Testis (tissue), 3 donors: ENCODE data around the gene TEKT5. TPM values are rescaled to one million over a fixed set of nuclear protein-coding genes. Genes with fewer than 3 reads are reported as not detected.

ENCODE experiments used
- DNase-seq: peaks from one replicate; pipeline ENCODE4 v3.0.0-alpha.2; 2019
- H3K27ac ChIP-seq, 2 donors: fragments of 200-600 bp; sonication (generic); one replicate each; pipeline ENCODE4 v1.5.1; 2019
- H3K27me3 ChIP-seq: fragments of 200-600 bp; sonication (generic); one replicate; pipeline ENCODE4 v1.5.1; 2019
- H3K36me3 ChIP-seq: fragments of 200-600 bp; sonication (generic); one replicate; pipeline ENCODE4 v1.5.1; 2017; ENCODE audit warnings: low read depth; ENCODE audit errors: missing control alignments
- H3K4me1 ChIP-seq: fragments of 200-600 bp; sonication (generic); one replicate; pipeline ENCODE4 v1.5.1; 2019
- H3K4me3 ChIP-seq, 2 donors: fragments of 200-600 bp; sonication (generic); one replicate each; pipeline ENCODE4 v1.5.1; 2017 to 2019
- H3K9me3 ChIP-seq: fragments of 200-600 bp; sonication (generic); one replicate; pipeline ENCODE4 v1.5.1; 2017
- POLR2A ChIP-seq: fragments of 450-650 bp; IDR thresholded peaks from one replicate; pipeline ENCODE4 v1.6.1; 2017; ENCODE audit warnings: antibody characterized with exemption, mild to moderate bottlenecking, moderate library complexity
- WGBS, 2 donors: methylation state at CpG; one replicate each; pipeline ENCODE4 v1.1.5; 2018; 5-methylcytosine and 5-hydroxymethylcytosine counted together
- intact Hi-C: fragments of 100-400 bp; cut with DNase I; formaldehyde crosslinking; loops from one replicate; pipeline ENCODE4 v1.15.1; 2023; ENCODE audit warnings: low total_unique reads
- polyA plus RNA-seq: library from polyadenylated mRNA; stranded (reverse); fragments of 350-450 nt; fragmentation: Illumina TruSeq; extraction: RNeasy Lipid Tissue Mini Kit (QIAGEN cat#74804); gene quantifications from one replicate; pipeline ENCODE4 v1.2.3, GENCODE V29; 2014; ENCODE audit warnings: low read depth, low replicate concordance; ENCODE audit not compliant: insufficient read depth
- total RNA-seq, 2 donors: library from RNA; depleted of rRNA; stranded (reverse); fragments of >200 nt; gene quantifications; one replicate each; pipeline ENCODE4 v1.2.3, GENCODE V29; 2016
- TF ChIP-seq, protein P1 (sequence below), 3 experiments: fragments of 450-650 bp in 2 of 3; fragments of 200-600 bp in 1 of 3; sonication (generic) in 1 of 3; IDR thresholded peaks; one replicate each; pipeline ENCODE4 v1.5.1; 2016 to 2019; ENCODE audit warnings: antibody characterized with exemption in 3 of 3, mild to moderate bottlenecking in 2 of 3, moderate library complexity in 1 of 3

Gene TEKT5
- total and polyA plus RNA-seq, 3 donors from 2014 or later = 20.7 to 69.1 (median 35.6) TPM

DNA sequence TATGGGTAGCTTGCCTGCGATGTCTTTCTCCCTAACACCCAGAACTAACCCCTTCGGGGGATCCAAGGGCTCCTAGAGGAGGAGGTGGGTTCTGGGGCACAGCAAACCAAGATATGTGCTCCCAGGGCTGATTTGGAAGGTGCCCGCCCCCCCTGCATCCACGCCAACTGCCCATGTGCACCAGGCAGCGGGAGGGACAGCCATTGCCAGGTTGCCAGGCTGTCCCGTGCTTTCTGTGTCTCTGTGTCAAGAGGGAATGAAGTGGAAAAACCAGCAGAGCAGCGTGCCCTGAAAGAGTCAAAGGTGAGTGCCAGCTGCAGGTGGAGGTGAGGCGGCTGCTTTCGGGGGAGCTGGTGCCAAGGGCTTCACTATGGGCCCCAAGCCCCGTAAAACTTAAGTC, 6.4 kb downstream of the TEKT5 start:
- no peaks in the 10 kb centered on the region for H3K36me3 ChIP-seq
- no peak for DNase-seq
- 90 to 94% methylated on average over 10 of the region's 10 CpGs for WGBS, 2 donors
- no peaks in the 10 kb centered on the region for H3K27me3 ChIP-seq
- no peak overlapping the region for H3K4me3 ChIP-seq
- TF ChIP-seq POLR2A = no peak
- TF ChIP-seq, protein P1, sequence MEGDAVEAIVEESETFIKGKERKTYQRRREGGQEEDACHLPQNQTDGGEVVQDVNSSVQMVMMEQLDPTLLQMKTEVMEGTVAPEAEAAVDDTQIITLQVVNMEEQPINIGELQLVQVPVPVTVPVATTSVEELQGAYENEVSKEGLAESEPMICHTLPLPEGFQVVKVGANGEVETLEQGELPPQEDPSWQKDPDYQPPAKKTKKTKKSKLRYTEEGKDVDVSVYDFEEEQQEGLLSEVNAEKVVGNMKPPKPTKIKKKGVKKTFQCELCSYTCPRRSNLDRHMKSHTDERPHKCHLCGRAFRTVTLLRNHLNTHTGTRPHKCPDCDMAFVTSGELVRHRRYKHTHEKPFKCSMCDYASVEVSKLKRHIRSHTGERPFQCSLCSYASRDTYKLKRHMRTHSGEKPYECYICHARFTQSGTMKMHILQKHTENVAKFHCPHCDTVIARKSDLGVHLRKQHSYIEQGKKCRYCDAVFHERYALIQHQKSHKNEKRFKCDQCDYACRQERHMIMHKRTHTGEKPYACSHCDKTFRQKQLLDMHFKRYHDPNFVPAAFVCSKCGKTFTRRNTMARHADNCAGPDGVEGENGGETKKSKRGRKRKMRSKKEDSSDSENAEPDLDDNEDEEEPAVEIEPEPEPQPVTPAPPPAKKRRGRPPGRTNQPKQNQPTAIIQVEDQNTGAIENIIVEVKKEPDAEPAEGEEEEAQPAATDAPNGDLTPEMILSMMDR (IDR thresholded peaks at IDR 0.05) = no peak
- H3K9me3 ChIP-seq = no peaks in the 10 kb centered on the region
- intact Hi-C loops = no loop called here
- no peaks in the 10 kb centered on the region for H3K4me1 ChIP-seq
- no peak overlapping the region for H3K27ac ChIP-seq

DNA sequence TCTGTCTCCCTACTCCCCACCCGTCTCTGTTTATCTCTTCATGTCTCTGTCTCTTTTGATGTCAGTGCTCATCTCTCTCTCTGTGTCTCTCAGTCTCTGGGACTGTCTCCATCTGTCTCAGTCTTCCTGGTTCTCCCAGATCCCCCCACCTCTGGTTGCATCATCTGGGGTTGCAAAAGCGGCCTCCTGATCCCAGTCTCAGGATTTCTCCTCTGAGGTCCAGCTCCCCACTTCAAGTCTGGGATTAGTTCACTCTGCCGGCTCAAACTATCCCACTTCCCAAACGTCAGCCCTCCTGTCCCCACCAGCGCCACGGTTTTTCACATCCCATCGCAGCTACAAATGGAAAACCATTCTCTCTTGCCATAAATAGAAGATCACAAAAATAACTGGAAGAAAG, 9.0 kb downstream of the TEKT5 start:
- H3K4me1 ChIP-seq = no peaks in the 10 kb centered on the region
- intact Hi-C loops = no loop called here
- DNase-seq = no peak
- H3K4me3 ChIP-seq = no peak overlapping the region
- TF ChIP-seq POLR2A = no peak
- TF ChIP-seq, protein P1 (IDR thresholded peaks at IDR 0.05) = no peak
- H3K27me3 ChIP-seq = no peaks in the 10 kb centered on the region
- 77 to 86% methylated on average over 7 of the region's 7 CpGs for WGBS, 2 donors
- no peak overlapping the region for H3K27ac ChIP-seq
- no peaks in the 10 kb centered on the region for H3K9me3 ChIP-seq
- H3K36me3 ChIP-seq = no peaks in the 10 kb centered on the region

DNA sequence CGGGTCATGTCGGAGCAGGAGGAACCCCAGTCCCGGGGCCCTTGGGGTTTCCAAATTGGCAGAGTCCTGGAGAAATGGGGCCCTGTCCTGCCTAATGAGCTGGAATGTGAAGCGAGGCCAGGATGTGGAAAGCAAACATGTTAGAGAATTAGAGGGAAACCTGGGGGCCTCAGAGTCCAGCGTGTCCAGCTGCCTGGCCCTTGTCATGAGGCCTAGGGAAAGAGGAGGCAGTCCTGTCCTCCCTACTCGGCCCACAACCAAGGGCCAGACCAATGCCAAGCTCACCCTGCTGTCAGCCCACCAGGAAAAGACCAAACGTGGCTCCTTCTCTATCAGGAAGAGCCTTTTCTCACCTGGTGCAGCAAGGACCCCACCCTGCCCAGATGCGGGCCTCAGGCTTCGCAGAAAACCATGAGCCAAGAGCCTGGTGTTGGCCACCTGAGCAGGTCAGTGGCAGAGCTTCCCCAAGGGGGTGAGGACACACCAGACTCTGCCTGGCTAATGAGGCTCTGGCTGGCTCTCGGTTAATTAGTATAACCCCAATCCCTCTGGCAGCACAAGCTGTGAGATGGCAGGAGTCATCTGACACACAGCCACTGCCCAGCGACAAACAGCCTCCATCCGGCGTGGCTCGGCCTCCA, 10.1 kb downstream of the TEKT5 start:
- no peak for DNase-seq
- Histone ChIP-seq H3K9me3 (no peaks in the 10 kb centered on the region), H3K4me1 (no peaks in the 10 kb centered on the region), H3K36me3 (no peaks in the 10 kb centered on the region), H3K27me3 (no peaks in the 10 kb centered on the region), H3K4me3 (no peak overlapping the region), H3K27ac (no peak overlapping the region)
- intact Hi-C loops = no loop called here
- 76% methylated on average over 12 to 14 of the region's 14 CpGs for whole genome bisulfite sequencing, 2 donors
- TF ChIP-seq, protein P1 (IDR thresholded peaks at IDR 0.05) = no peak
- no peak for TF ChIP-seq POLR2A

DNA sequence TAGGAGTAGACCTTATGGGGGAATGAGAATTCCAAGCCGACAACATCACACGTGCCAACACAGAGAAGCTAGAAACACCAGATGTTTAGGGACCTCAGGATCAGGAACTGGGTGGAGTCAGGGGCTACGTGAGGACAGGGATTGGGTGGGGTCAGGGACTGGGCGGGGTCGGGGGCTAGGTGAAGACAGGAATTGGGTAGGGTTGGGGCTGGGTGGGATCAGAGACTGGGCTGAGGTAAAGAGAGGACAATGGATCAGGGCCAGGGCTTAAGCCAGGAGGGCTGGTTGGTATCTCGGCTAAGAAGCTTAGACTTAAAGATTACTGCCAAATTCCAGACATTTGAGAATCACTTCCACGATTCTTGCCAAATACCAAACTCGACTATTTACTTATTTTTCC, 11.6 kb downstream of the TEKT5 start:
- no peak for DNase-seq
- intact Hi-C loops = no loop called here
- H3K27ac ChIP-seq = no peak overlapping the region
- no peaks in the 10 kb centered on the region for H3K27me3 ChIP-seq
- WGBS, 2 donors = 58 to 60% methylated on average over 8 of the region's 8 CpGs
- no peaks in the 10 kb centered on the region for H3K4me1 ChIP-seq
- no peaks in the 10 kb centered on the region for H3K9me3 ChIP-seq
- no peak for TF ChIP-seq POLR2A
- TF ChIP-seq, protein P1 (IDR thresholded peaks at IDR 0.05) = no peak
- H3K36me3 ChIP-seq = no peaks in the 10 kb centered on the region
- no peak overlapping the region for H3K4me3 ChIP-seq

GRCh38 chr16:10682604-10683003, 12.1 kb downstream of the TEKT5 start:
- Histone ChIP-seq H3K27ac (no peak overlapping the region), H3K36me3 (no peaks in the 10 kb centered on the region), H3K4me1 (no peaks in the 10 kb centered on the region), H3K4me3 (no peak overlapping the region), H3K27me3 (no peaks in the 10 kb centered on the region), H3K9me3 (no peaks in the 10 kb centered on the region)
- no peak for TF ChIP-seq POLR2A
- TF ChIP-seq, protein P1 (IDR thresholded peaks at IDR 0.05) = no peak
- WGBS, 2 donors = 95 to 96% methylated on average over 7 of the region's 7 CpGs
- intact Hi-C loops = no loop called here
- DNase-seq = no peak
